GM19397 (cell line): ENCODE measurements around the gene SEPSECS.

Source experiments
- ATAC-seq: cut with Tn5 transposase; IDR thresholded peaks from one replicate; pipeline ENCODE4 v1.9.1; 2021; ENCODE audit warnings: mild to moderate bottlenecking, moderate library complexity; ENCODE audit not compliant: unreplicated experiment

Gene SEPSECS

GRCh38 chr4:25157081-25157480 is 3.2 kb downstream of the SEPSECS start:
- no peak for ATAC-seq

- ATAC-seq, result no peak
These were observed 4.3 kb downstream of the SEPSECS start for GRCh38 chr4:25155947-25156346.

- ATAC-seq, result no peak
These were observed 5.5 kb downstream of the SEPSECS start for GRCh38 chr4:25154594-25155265.

GRCh38 chr4:25146076-25146475 is 14.2 kb downstream of the SEPSECS start:
- no peak for ATAC-seq

- no peak for ATAC-seq
These were observed 15.3 kb downstream of the SEPSECS start for GRCh38 chr4:25144870-25145481.

- ATAC-seq, result no peak
These were observed 17.8 kb downstream of the SEPSECS start for GRCh38 chr4:25142468-25142867.

GRCh38 chr4:25141592-25141991 is 18.7 kb downstream of the SEPSECS start:
- ATAC-seq, result no peak

GRCh38 chr4:25133132-25133531 is 27.1 kb downstream of the SEPSECS start:
- ATAC-seq, result no peak

GRCh38 chr4:25131926-25132325 is 28.3 kb downstream of the SEPSECS start:
- no peak for ATAC-seq

GRCh38 chr4:25131381-25131780 is 28.9 kb downstream of the SEPSECS start:
- no peak for ATAC-seq

- no peak for ATAC-seq
These were observed 30.3 kb downstream of the SEPSECS start for GRCh38 chr4:25129917-25130316.

- ATAC-seq, result no peak
These were observed 31.6 kb downstream of the SEPSECS start for GRCh38 chr4:25128671-25129070.

GRCh38 chr4:25123236-25123635 is 37.0 kb downstream of the SEPSECS start:
- ATAC-seq, result peak; percentile 93

- ATAC-seq, result no peak
These were observed 39.9 kb downstream of the SEPSECS start for GRCh38 chr4:25120146-25120940.

- ATAC-seq, result no peak
These were observed 42.4 kb downstream of the SEPSECS start for GRCh38 chr4:25117716-25118472.

- no peak for ATAC-seq
These were observed 43.0 kb downstream of the SEPSECS start for GRCh38 chr4:25117274-25117673.

GRCh38 chr4:25113915-25114904 is 46.0 kb downstream of the SEPSECS start:
- ATAC-seq, result no peak

GRCh38 chr4:25112995-25113380 is 47.3 kb downstream of the SEPSECS start:
- ATAC-seq, result no peak

- no peak for ATAC-seq
These were observed 47.8 kb downstream of the SEPSECS start for GRCh38 chr4:25112366-25112994.
